H9 (cell line): ENCODE data around the gene MYO5C. TPM values are rescaled to one million over a fixed set of nuclear protein-coding genes. Genes with fewer than 3 reads are reported as not detected.

Experiments
- DNase-seq: peaks from one replicate; pipeline ENCODE4 v3.0.0-alpha.2; 2017
- H2AFZ ChIP-seq: one replicate; pipeline ENCODE4 v1.6.1; 2013; ENCODE audit warnings: mild to moderate bottlenecking, low read length, control low read depth, moderate library complexity
- H2AK5ac ChIP-seq: 2 replicates; pipeline ENCODE4 v1.6.1; 2013; ENCODE audit warnings: low read length, control low read depth, mixed read lengths; ENCODE audit not compliant: insufficient read length
- H2BK120ac ChIP-seq: one replicate; pipeline ENCODE4 v1.6.1; 2013; ENCODE audit warnings: low read depth, mild to moderate bottlenecking, low read length, control low read depth, inconsistent platforms; ENCODE audit not compliant: poor library complexity, severe bottlenecking
- H2BK12ac ChIP-seq: 2 replicates; pipeline ENCODE4 v1.6.1; 2013; ENCODE audit warnings: low read length, control low read depth, mixed read lengths, low read depth; ENCODE audit not compliant: insufficient read length
- H2BK15ac ChIP-seq: 2 replicates; pipeline ENCODE4 v1.6.1; 2013; ENCODE audit warnings: low read depth, low read length, control low read depth
- H2BK20ac ChIP-seq: one replicate; pipeline ENCODE4 v1.6.1; 2013; ENCODE audit warnings: low read depth, mild to moderate bottlenecking, low read length, control low read depth, inconsistent platforms; ENCODE audit not compliant: poor library complexity, severe bottlenecking
- H2BK5ac ChIP-seq: 2 replicates; pipeline ENCODE4 v1.6.1; 2013; ENCODE audit warnings: low read length, control low read depth, mixed read lengths; ENCODE audit not compliant: insufficient read length
- H3K14ac ChIP-seq: 2 replicates; pipeline ENCODE4 v1.6.1; 2013; ENCODE audit warnings: low read length, control low read depth; ENCODE audit not compliant: insufficient read depth
- H3K18ac ChIP-seq: 2 replicates; pipeline ENCODE4 v1.6.1; 2013; ENCODE audit warnings: low read depth, mild to moderate bottlenecking, mixed read lengths, low read length, control low read depth; ENCODE audit not compliant: insufficient read length
- H3K23ac ChIP-seq: 2 replicates; pipeline ENCODE4 v1.6.1; 2013; ENCODE audit warnings: low read length, control low read depth, mixed read lengths, low read depth; ENCODE audit not compliant: insufficient read length
- H3K23me2 ChIP-seq: 2 replicates; pipeline ENCODE4 v1.6.1; 2013; ENCODE audit warnings: low read depth, mild to moderate bottlenecking, mixed read lengths, low read length, control low read depth; ENCODE audit not compliant: insufficient read length, poor library complexity, severe bottlenecking
- H3K27ac ChIP-seq: 2 replicates; pipeline ENCODE4 v1.5.1; 2013; ENCODE audit warnings: low read length, control low read depth, mixed read lengths, low read depth; ENCODE audit not compliant: insufficient read length
- H3K27me3 ChIP-seq: 2 replicates; pipeline ENCODE4 v1.6.1; 2013; ENCODE audit warnings: low read length, control low read depth, inconsistent platforms; ENCODE audit not compliant: insufficient read depth
- H3K4ac ChIP-seq: 2 replicates; pipeline ENCODE4 v1.6.1; 2013; ENCODE audit warnings: low read depth, mild to moderate bottlenecking, control low read depth, inconsistent platforms, low read length, moderate library complexity
- H3K4me1 ChIP-seq: 2 replicates; pipeline ENCODE4 v1.6.1; 2013; ENCODE audit warnings: low read length, control low read depth, inconsistent platforms; ENCODE audit not compliant: insufficient read depth
- H3K4me2 ChIP-seq: 2 replicates; pipeline ENCODE4 v1.6.1; 2013; ENCODE audit warnings: low read length, control low read depth, mixed read lengths; ENCODE audit not compliant: insufficient read length, insufficient read depth
- H3K56ac ChIP-seq: 2 replicates; pipeline ENCODE4 v1.6.1; 2013; ENCODE audit warnings: low read depth, mild to moderate bottlenecking, mixed read lengths, low read length, control low read depth; ENCODE audit not compliant: insufficient read length
- H3K79me1 ChIP-seq: 2 replicates; pipeline ENCODE4 v1.6.1; 2013; ENCODE audit warnings: low read depth, mild to moderate bottlenecking, moderate library complexity, low read length, control low read depth, inconsistent platforms; ENCODE audit not compliant: insufficient read depth, poor library complexity, severe bottlenecking
- H3K79me2 ChIP-seq: 2 replicates; pipeline ENCODE4 v1.6.1; 2013; ENCODE audit warnings: low read length, control low read depth, inconsistent platforms; ENCODE audit not compliant: insufficient read depth
- H3K9ac ChIP-seq: 2 replicates; pipeline ENCODE4 v1.6.1; 2013; ENCODE audit warnings: low read length, control low read depth, mixed read lengths; ENCODE audit not compliant: insufficient read length; ENCODE audit errors: extremely low read depth
- H3K9me3 ChIP-seq: one replicate; pipeline ENCODE4 v1.6.1; 2013; ENCODE audit warnings: low read depth, low read length, inconsistent platforms; ENCODE audit not compliant: control insufficient read depth
- H3T11ph ChIP-seq: one replicate; pipeline ENCODE4 v1.6.1; 2013; ENCODE audit warnings: mild to moderate bottlenecking, low read length, control low read depth, inconsistent platforms
- H4K20me1 ChIP-seq: one replicate; pipeline ENCODE4 v1.6.1; 2013; ENCODE audit not compliant: control insufficient read depth, insufficient read length, insufficient read depth
- H4K5ac ChIP-seq: 2 replicates; pipeline ENCODE4 v1.6.1; 2013; ENCODE audit warnings: low read depth, mild to moderate bottlenecking, mixed read lengths, low read length, control low read depth; ENCODE audit not compliant: insufficient read length
- H4K8ac ChIP-seq: replicated peaks from 2 replicates; pipeline ENCODE4 v1.6.1; 2013; ENCODE audit warnings: low read length, control low read depth, mixed read lengths, low read depth; ENCODE audit not compliant: insufficient read length
- H4K91ac ChIP-seq: 2 replicates; pipeline ENCODE4 v1.6.1; 2013; ENCODE audit warnings: low read depth, mild to moderate bottlenecking, moderate library complexity, mixed read lengths, low read length, control low read depth; ENCODE audit not compliant: insufficient read length
- H3K27ac Mint-ChIP-seq, 3 experiments: 2 replicates in 2 of 3; 3 replicates in 1 of 3; pipeline ENCODE4 v1.8.0; 2020 to 2021; ENCODE audit warnings: mixed read lengths in 3 of 3, mild to moderate bottlenecking in 1 of 3, moderate library complexity in 1 of 3
- H3K27me3 Mint-ChIP-seq: 2 replicates; pipeline ENCODE4 v1.8.0; 2021; ENCODE audit warnings: low read depth, mild to moderate bottlenecking, moderate library complexity, mixed read lengths
- H3K36me3 Mint-ChIP-seq, 3 experiments: 2 replicates in 2 of 3; 3 replicates in 1 of 3; pipeline ENCODE4 v1.8.0; 2020 to 2021; ENCODE audit warnings: low read depth in 3 of 3, mixed read lengths in 3 of 3; ENCODE audit not compliant: insufficient read depth in 1 of 3
- H3K4me1 Mint-ChIP-seq, 2 experiments: 2 replicates each; pipeline ENCODE4 v1.8.0; 2020; ENCODE audit warnings: mixed read lengths in 2 of 2
- H3K4me3 Mint-ChIP-seq, 2 experiments: 2 replicates in 1 of 2; 3 replicates in 1 of 2; pipeline ENCODE4 v1.8.0; 2020 to 2021; ENCODE audit warnings: mild to moderate bottlenecking in 2 of 2, mixed read lengths in 2 of 2, moderate library complexity in 1 of 2
- H3K9me3 Mint-ChIP-seq, 2 experiments: 2 replicates in 1 of 2; 3 replicates in 1 of 2; pipeline ENCODE4 v1.8.0; 2020; ENCODE audit warnings: mild to moderate bottlenecking in 2 of 2, mixed read lengths in 2 of 2, moderate library complexity in 1 of 2
- WGBS: extraction: QIAGEN DNeasy Blood & Tissue Kit; methylation state at CpG from one replicate; pipeline ENCODE4 v1.1.7; 2013; ENCODE audit warnings: missing lambda C conversion rate, low lambda C conversion rate, mixed read lengths; ENCODE audit not compliant: insufficient read length; ENCODE audit errors: extremely low coverage; 5-methylcytosine and 5-hydroxymethylcytosine counted together
- total RNA-seq: library from RNA; stranded (reverse); gene quantifications from 2 replicates; pipeline ENCODE4 v1.2.1, GENCODE V29; 2021
- TF ChIP-seq, protein P1 (sequence below): fragments of 200-600 bp; sonication (generic); conservative IDR thresholded peaks from 3 replicates; pipeline ENCODE4 v1.8.0; 2021; ENCODE audit warnings: antibody characterized with exemption, mild to moderate bottlenecking

Gene MYO5C
- total RNA-seq, 1 experiment from 2014 or later: 22.2 TPM

DNA sequence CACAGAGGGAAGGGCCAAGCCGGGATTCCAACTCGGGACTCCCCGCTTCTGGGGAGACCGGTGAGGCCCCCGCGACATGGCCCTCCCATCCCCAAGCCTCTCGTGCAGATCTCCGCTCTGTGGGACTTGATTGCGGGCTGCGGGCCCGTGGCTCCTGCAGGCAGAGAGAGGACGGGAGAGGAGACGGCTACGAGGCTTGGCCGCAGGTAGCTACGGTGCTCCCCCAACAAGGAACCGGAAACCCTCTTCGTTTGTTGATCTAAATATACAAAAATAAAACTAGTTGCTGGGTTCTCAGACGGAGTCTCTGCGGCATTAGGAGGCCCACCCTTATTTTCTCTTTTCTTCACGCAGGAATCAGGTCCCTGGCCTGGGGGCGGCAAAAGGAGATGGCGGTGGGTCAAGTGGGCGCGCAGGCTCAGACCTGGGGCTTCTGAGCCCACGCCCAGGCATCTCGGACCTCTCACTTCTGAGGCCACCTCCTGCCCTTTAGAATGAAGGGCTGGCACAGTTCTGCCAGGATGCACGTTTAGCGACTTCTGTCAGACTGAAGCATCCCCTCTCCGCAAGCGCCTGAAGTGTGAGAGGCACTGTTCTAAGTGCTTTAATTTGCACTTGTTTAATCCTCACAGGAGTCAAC is 115.3 kb downstream of the MYO5C start:
- peaks cover 18% of the 10 kb centered on the region for H3K27me3 Mint-ChIP-seq
- Histone ChIP-seq H2AK5ac (no peak overlapping the region), H3K79me1 (no peaks in the 10 kb centered on the region), H3K14ac (peak overlapping the region; percentile 72), H3K27me3 (no peaks in the 10 kb centered on the region; the same call in 1 of the 2 replicates), H2BK5ac (no peak overlapping the region), H2BK20ac (no peak overlapping the region), H3K23me2 (peaks cover 12% of the 10 kb centered on the region), H3K4ac (no peak overlapping the region), H2BK12ac (no peak overlapping the region), H2BK120ac (no peak overlapping the region), H4K91ac (no peak overlapping the region), H2AFZ (no peak overlapping the region), H3K56ac (no peak overlapping the region), H3T11ph (no peak overlapping the region), H3K18ac (peak overlapping the region; percentile 41), H4K5ac (no peak overlapping the region), H2BK15ac (no peak overlapping the region), H3K9ac (peak overlapping the region; percentile 39), H3K4me2 (peak overlapping the region; percentile 72), H3K9me3 (no peaks in the 10 kb centered on the region), H3K79me2 (0 out of 2 replicates have a peak, but pooled peaks cover 2% of the 10 kb centered on the region), H3K4me1 (peaks cover 4% of the 10 kb centered on the region; the same call in 1 of the 2 replicates), H4K8ac (no peak overlapping the region), H3K27ac (no peak overlapping the region), H4K20me1 (no peaks in the 10 kb centered on the region), H3K23ac (no peak overlapping the region)
- H3K4me3 Mint-ChIP-seq: peak overlapping the region; percentile 85 to 92
- TF ChIP-seq, protein P1, sequence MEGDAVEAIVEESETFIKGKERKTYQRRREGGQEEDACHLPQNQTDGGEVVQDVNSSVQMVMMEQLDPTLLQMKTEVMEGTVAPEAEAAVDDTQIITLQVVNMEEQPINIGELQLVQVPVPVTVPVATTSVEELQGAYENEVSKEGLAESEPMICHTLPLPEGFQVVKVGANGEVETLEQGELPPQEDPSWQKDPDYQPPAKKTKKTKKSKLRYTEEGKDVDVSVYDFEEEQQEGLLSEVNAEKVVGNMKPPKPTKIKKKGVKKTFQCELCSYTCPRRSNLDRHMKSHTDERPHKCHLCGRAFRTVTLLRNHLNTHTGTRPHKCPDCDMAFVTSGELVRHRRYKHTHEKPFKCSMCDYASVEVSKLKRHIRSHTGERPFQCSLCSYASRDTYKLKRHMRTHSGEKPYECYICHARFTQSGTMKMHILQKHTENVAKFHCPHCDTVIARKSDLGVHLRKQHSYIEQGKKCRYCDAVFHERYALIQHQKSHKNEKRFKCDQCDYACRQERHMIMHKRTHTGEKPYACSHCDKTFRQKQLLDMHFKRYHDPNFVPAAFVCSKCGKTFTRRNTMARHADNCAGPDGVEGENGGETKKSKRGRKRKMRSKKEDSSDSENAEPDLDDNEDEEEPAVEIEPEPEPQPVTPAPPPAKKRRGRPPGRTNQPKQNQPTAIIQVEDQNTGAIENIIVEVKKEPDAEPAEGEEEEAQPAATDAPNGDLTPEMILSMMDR: no peak
- no peak for DNase-seq
- no peak overlapping the region; a peak in 2 of 7 replicates for H3K27ac Mint-ChIP-seq
- H3K4me1 Mint-ChIP-seq: peaks cover 25 to 28% of the 10 kb centered on the region in 2 experiments
- no peaks in the 10 kb centered on the region for H3K9me3 Mint-ChIP-seq
- WGBS: no CpG with 5 or more reads among the region's 31 CpGs
- H3K36me3 Mint-ChIP-seq: no peaks in the 10 kb centered on the region; a peak in 1 of 7 replicates
